ENCODE results near the gene HSDL1.

GRCh38 chr16:84136331-84137125 lies 8.4 kb downstream of the HSDL1 start:
- no peak for TF ChIP-seq MAX (IDR thresholded peaks at IDR 0.05; ENCODE audit: low read depth, low read length)
- TF ChIP-seq ZBTB33 (IDR thresholded peaks at IDR 0.05), result no peak
- TF ChIP-seq CTCF (IDR thresholded peaks at IDR 0.05 in 2 of 3, conservative IDR thresholded peaks at IDR 0.05 in 1 of 3; ENCODE audit: control insufficient read depth in 2 of 3, extremely low read depth in 1 of 3, insufficient read depth in 1 of 3, low read depth in 3 of 3, low read length in 3 of 3), result no peak
- no peak for TF ChIP-seq USF2 (IDR thresholded peaks at IDR 0.05; ENCODE audit: borderline replicate concordance, low read depth, low read length)
- no peak for TF ChIP-seq ETV6 (conservative IDR thresholded peaks at IDR 0.05 in 1 of 2, IDR thresholded peaks at IDR 0.05 in 1 of 2; ENCODE audit: borderline replicate concordance in 1 of 2, low read depth in 1 of 2)
- no peak for TF ChIP-seq ZNF217 (IDR thresholded peaks at IDR 0.05)
- TF ChIP-seq ASH2L (IDR thresholded peaks at IDR 0.05; ENCODE audit: borderline replicate concordance, low read depth), result no peak
- no peak for TF ChIP-seq E4F1 (IDR thresholded peaks at IDR 0.05; ENCODE audit: borderline replicate concordance, partially characterized antibody)
- TF ChIP-seq BRCA1 (IDR thresholded peaks at IDR 0.05; ENCODE audit: low read depth, low read length), result no peak
